ENCODE measurements around the gene PRR33. TPM values are rescaled to one million over a fixed set of nuclear protein-coding genes. Genes with fewer than 3 reads are reported as not detected.

The PRR33 gene
- total RNA-seq, 1 experiment from 2014 or later = not detected

DNA sequence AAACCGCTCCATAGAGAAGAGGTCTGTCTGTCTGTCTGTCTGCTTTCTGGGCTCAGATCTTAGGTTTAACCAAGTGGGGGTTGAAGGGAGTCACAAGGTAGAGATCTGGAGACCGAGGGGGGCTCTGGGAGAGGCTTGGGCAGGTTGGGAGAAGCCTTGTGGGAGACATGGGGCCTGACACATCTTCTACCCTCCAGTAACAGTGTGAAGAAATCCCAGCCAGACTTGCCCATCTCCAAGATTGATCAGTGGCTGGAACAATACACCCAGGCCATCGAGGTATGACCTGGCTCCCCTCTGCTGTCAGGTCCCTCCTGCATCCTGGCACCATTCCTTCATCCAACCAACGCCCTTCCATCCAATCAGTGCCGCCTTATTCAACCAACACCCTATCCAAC, 7.4 kb downstream of the PRR33 start:
- no peak overlapping the region for H3K9ac ChIP-seq (ENCODE audit: low read length)
- no peak overlapping the region for H2AFZ ChIP-seq (ENCODE audit: low read depth, low read length, poor library complexity, severe bottlenecking)
- H3K27ac ChIP-seq (ENCODE audit: low read depth, low read length) = no peak overlapping the region
- TF ChIP-seq CBX3 (IDR thresholded peaks at IDR 0.05; ENCODE audit: low read depth) (no peak), POLR2AphosphoS5 (IDR thresholded peaks at IDR 0.05; ENCODE audit: low read depth, low read length) (no peak), ZNF274 (IDR thresholded peaks at IDR 0.05; ENCODE audit: low read depth, low read length) (no peak)
- TF ChIP-seq, protein P1, sequence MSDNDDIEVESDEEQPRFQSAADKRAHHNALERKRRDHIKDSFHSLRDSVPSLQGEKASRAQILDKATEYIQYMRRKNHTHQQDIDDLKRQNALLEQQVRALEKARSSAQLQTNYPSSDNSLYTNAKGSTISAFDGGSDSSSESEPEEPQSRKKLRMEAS (IDR thresholded peaks at IDR 0.05) = no peak
- no peaks in the 10 kb centered on the region for H3K36me3 ChIP-seq (ENCODE audit: control insufficient read depth in 1 of 2, insufficient read depth in 2 of 2, low read length in 2 of 2)
- CTCF ChIA-PET = interaction anchor here (0.8 to 1.0 kb wide), 3 partner anchors 116 to 268 kb away, joined by 3 read pairs; no protein-coding TSS in a partner anchor
- no peaks in the 10 kb centered on the region for H3K79me2 ChIP-seq (ENCODE audit: insufficient read depth, low read length)
- peaks cover 8% of the 10 kb centered on the region; the same call in 1 of the 2 replicates for H3K27me3 ChIP-seq (ENCODE audit: insufficient read depth, low read length)
- RAD21 ChIA-PET (ENCODE audit: low non-redundant PET in 1 of 2, low total read pairs in 2 of 2, uncharacterized antibody in 2 of 2, unreplicated experiment in 2 of 2) = no interaction called here
- ATAC-seq = no peak
- intact Hi-C loops (cut with micrococcal nuclease) = loop anchor here (5.0 kb wide), 2 partner anchors 33 to 232 kb away; partner anchors contain the start of gene TNNT3
- H3K4me2 ChIP-seq (ENCODE audit: low read length) = no peak overlapping the region
- no TSS peak for BruUV-seq (replicated peaks)
- H3K4me3 ChIP-seq (replicated peaks in 1 of 2; ENCODE audit: low read depth in 1 of 2, low read length in 2 of 2) = no peak overlapping the region
- H3K4me1 ChIP-seq (ENCODE audit: control insufficient read depth in 1 of 2, insufficient read depth in 2 of 2, low read length in 2 of 2) = no peaks in the 10 kb centered on the region
- DNase-seq (ENCODE audit: low read depth, low spot score) = no peak
- H3K9me3 ChIP-seq (ENCODE audit: control insufficient read depth in 1 of 2, insufficient read depth in 1 of 2, low read depth in 1 of 2, low read length in 2 of 2) = no peaks in the 10 kb centered on the region
- POLR2A ChIA-PET = no interaction called here
- H4K20me1 ChIP-seq (ENCODE audit: insufficient read depth) = no peaks in the 10 kb centered on the region
- no peaks in the 10 kb centered on the region for H3K9me2 ChIP-seq (ENCODE audit: insufficient read depth)

DNA sequence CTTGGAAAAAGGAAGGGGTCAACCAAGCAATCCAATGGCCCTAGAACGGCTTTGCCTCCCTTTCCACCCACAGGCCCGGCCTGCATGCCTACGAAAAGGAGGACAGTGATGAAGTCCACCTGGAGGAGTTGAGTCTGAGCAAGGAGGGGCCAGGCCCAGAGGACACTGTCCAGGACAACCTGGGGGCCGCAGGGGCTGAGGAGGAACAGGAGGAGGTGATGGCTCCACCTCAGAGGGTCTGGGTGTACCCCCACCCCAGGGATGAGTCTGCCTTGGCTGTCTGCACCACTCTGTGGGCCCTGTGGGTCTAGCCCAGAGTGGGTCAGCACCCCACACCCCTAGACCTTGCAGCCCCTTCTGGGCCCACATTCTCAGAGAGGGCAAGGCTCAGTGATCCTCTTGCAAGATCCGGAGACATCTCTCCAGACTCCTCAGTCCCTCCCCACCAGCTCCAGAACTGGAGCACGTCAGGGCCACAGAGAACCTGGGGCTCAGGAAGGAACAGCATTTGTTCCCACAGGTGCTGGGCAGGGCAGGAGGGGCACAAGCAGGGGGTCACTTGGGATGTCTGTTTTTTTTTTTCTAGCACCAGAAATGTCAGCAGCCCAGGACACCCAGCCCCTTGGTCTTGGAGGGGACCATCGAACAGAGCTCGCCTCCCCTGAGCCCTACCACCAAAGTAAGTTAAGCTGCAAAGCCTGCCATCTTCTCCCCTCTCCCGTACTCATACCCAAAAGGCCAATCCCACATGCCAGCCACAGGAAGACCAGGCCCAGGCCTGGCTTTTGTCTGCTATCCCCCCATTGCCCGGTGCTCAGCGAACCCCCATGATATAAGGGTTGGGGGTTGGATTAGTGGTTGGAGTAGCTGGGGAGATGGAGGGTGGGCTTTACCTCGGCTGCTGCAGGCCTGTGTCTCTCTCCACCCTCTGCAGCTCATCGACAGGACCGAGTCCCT, 8.1 kb downstream of the PRR33 start:
- no peaks in the 10 kb centered on the region for H3K36me3 ChIP-seq (ENCODE audit: control insufficient read depth in 1 of 2, insufficient read depth in 2 of 2, low read length in 2 of 2)
- H3K9me3 ChIP-seq (ENCODE audit: control insufficient read depth in 1 of 2, insufficient read depth in 1 of 2, low read depth in 1 of 2, low read length in 2 of 2) = no peaks in the 10 kb centered on the region
- POLR2A ChIA-PET = interaction anchor here (1.3 kb wide), 1 partner anchor 268 kb away, joined by 5 read pairs; no protein-coding TSS in a partner anchor
- no peaks in the 10 kb centered on the region for H4K20me1 ChIP-seq (ENCODE audit: insufficient read depth)
- intact Hi-C loops (cut with micrococcal nuclease) = loop anchor here (5.0 kb wide), 2 partner anchors 34 to 231 kb away; partner anchors contain the start of gene TNNT3
- DNase-seq (ENCODE audit: low read depth, low spot score) (no peak), ATAC-seq (no peak)
- no peaks in the 10 kb centered on the region for H3K9me2 ChIP-seq (ENCODE audit: insufficient read depth)
- H3K4me2 ChIP-seq (ENCODE audit: low read length) = no peak overlapping the region
- no peak overlapping the region for H3K27ac ChIP-seq (ENCODE audit: low read depth, low read length)
- no peaks in the 10 kb centered on the region for H3K79me2 ChIP-seq (ENCODE audit: insufficient read depth, low read length)
- CTCF ChIA-PET = interaction anchor here (0.5 to 2.5 kb wide), 19 partner anchors 36 to 273 kb away, joined by 3 to 60 read pairs (median 5); partner anchors contain the start of genes H19, SYT8, TNNI2 and TNNT3
- H3K9ac ChIP-seq (ENCODE audit: low read length) = no peak overlapping the region
- H2AFZ ChIP-seq (ENCODE audit: low read depth, low read length, poor library complexity, severe bottlenecking) = no peak overlapping the region
- H3K4me1 ChIP-seq (ENCODE audit: control insufficient read depth in 1 of 2, insufficient read depth in 2 of 2, low read length in 2 of 2) = no peaks in the 10 kb centered on the region
- H3K27me3 ChIP-seq (ENCODE audit: insufficient read depth, low read length) = peaks cover 8% of the 10 kb centered on the region; the same call in 1 of the 2 replicates
- no TSS peak for BruUV-seq (replicated peaks)
- TF ChIP-seq JUND (IDR thresholded peaks at IDR 0.05) (no peak), ZFX (IDR thresholded peaks at IDR 0.05) (no peak), CEBPB (IDR thresholded peaks at IDR 0.05; ENCODE audit: low read depth) (no peak), POLR2A (IDR thresholded peaks at IDR 0.05; ENCODE audit: borderline replicate concordance, extremely low read depth, insufficient read depth, insufficient read length) (no peak), EZH2 (IDR thresholded peaks at IDR 0.05) (no peak), SP1 (IDR thresholded peaks at IDR 0.05; ENCODE audit: low read depth) (no peak), EZH2phosphoT487 (IDR thresholded peaks at IDR 0.05; ENCODE audit: borderline replicate concordance) (no peak)
- TF ChIP-seq, protein P2, sequence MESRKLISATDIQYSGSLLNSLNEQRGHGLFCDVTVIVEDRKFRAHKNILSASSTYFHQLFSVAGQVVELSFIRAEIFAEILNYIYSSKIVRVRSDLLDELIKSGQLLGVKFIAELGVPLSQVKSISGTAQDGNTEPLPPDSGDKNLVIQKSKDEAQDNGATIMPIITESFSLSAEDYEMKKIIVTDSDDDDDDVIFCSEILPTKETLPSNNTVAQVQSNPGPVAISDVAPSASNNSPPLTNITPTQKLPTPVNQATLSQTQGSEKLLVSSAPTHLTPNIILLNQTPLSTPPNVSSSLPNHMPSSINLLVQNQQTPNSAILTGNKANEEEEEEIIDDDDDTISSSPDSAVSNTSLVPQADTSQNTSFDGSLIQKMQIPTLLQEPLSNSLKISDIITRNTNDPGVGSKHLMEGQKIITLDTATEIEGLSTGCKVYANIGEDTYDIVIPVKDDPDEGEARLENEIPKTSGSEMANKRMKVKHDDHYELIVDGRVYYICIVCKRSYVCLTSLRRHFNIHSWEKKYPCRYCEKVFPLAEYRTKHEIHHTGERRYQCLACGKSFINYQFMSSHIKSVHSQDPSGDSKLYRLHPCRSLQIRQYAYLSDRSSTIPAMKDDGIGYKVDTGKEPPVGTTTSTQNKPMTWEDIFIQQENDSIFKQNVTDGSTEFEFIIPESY (IDR thresholded peaks at IDR 0.05; ENCODE audit: extremely low read depth, insufficient replicate concordance, low read length) = no peak
- TF ChIP-seq, protein P1 (IDR thresholded peaks at IDR 0.05) = no peak
- RAD21 ChIA-PET (ENCODE audit: low non-redundant PET in 1 of 2, low total read pairs in 2 of 2, uncharacterized antibody in 2 of 2, unreplicated experiment in 2 of 2) = interaction anchor here in 1 of 2 experiments (1.3 kb wide), 1 partner anchor 273 kb away, joined by 6 read pairs; no protein-coding TSS in a partner anchor
- H3K4me3 ChIP-seq (replicated peaks in 1 of 2; ENCODE audit: low read depth in 1 of 2, low read length in 2 of 2) = no peak overlapping the region
